CD4-positive, alpha-beta memory T cell (primary cell): ENCODE data around the gene FGGY. TPM values are rescaled to one million over a fixed set of nuclear protein-coding genes. Genes with fewer than 3 reads are reported as not detected.
"Not testable (repeated sequence)": the region's sequence is repeated elsewhere in the genome, so short reads cannot be mapped to it uniquely, and the experiment has no call there.

ENCODE experiments used
- CTCF ChIA-PET: fragments of 350-600 bp; sonication (Branson Sonifier 250); formaldehyde crosslinking; loops from one replicate; lab custom pipeline; 2021; ENCODE audit warnings: inconsistent platforms; ENCODE audit not compliant: partially characterized antibody; lab: Charles Lee
- POLR2A ChIA-PET: fragments of 350-600 bp; sonication (Branson Sonifier 250); formaldehyde crosslinking; loops from one replicate; lab custom pipeline; 2021; ENCODE audit not compliant: partially characterized antibody; lab: Charles Lee
- DNase-seq, 5 donors: peaks; one replicate each; pipeline versions ENCODE4 v3.0.0 to v3.0.0-alpha.2; 2020 to 2022; ENCODE audit warnings: mixed read lengths in 1 of 5
- H3K27ac ChIP-seq: one replicate; pipeline ENCODE4 v1.7.0; 2013; ENCODE audit warnings: low read depth, low read length
- H3K27me3 ChIP-seq: 2 replicates; pipeline ENCODE4 v1.7.0; 2013; ENCODE audit warnings: mild to moderate bottlenecking, low read length, moderate library complexity; ENCODE audit not compliant: insufficient read depth
- H3K36me3 ChIP-seq: 2 replicates; pipeline ENCODE4 v1.7.0; 2013; ENCODE audit warnings: mild to moderate bottlenecking, low read length, moderate library complexity; ENCODE audit not compliant: insufficient read depth
- H3K4me1 ChIP-seq: 2 replicates; pipeline ENCODE4 v1.7.0; 2013; ENCODE audit warnings: mild to moderate bottlenecking, low read length, moderate library complexity; ENCODE audit not compliant: insufficient read depth
- H3K4me3 ChIP-seq, 2 donors: one replicate each; pipeline ENCODE4 v1.7.0; 2013; ENCODE audit warnings: low read length in 2 of 2, mild to moderate bottlenecking in 1 of 2
- H3K9me3 ChIP-seq, 2 donors: one replicate each; pipeline ENCODE4 v1.7.0; 2013; ENCODE audit warnings: low read length in 2 of 2, control low read depth in 1 of 2; ENCODE audit not compliant: control insufficient read depth in 1 of 2
- H3K27ac Mint-ChIP-seq, 7 donors: one replicate each; pipeline ENCODE4 v1.8.0; 2020 to 2021; ENCODE audit warnings: mixed read lengths in 7 of 7, mild to moderate bottlenecking in 6 of 7, inconsistent platforms in 3 of 7, moderate library complexity in 3 of 7
- H3K27me3 Mint-ChIP-seq, 2 donors: one replicate each; pipeline ENCODE4 v1.8.0; 2020 to 2021; ENCODE audit warnings: mixed read lengths in 2 of 2
- H3K36me3 Mint-ChIP-seq, 2 donors: one replicate each; pipeline ENCODE4 v1.8.0; 2020 to 2021; ENCODE audit warnings: mixed read lengths in 2 of 2, inconsistent platforms in 1 of 2, mild to moderate bottlenecking in 1 of 2
- H3K4me1 Mint-ChIP-seq, 4 donors: one replicate each; pipeline ENCODE4 v1.8.0; 2020 to 2021; ENCODE audit warnings: mixed read lengths in 4 of 4, mild to moderate bottlenecking in 1 of 4
- H3K4me3 Mint-ChIP-seq, 8 donors: one replicate each; pipeline ENCODE4 v1.8.0; 2020 to 2021; ENCODE audit warnings: mixed read lengths in 8 of 8, mild to moderate bottlenecking in 7 of 8, moderate library complexity in 6 of 8, inconsistent platforms in 3 of 8
- H3K9me3 Mint-ChIP-seq, 8 donors: one replicate each; pipeline ENCODE4 v1.8.0; 2020 to 2021; ENCODE audit warnings: mixed read lengths in 8 of 8, mild to moderate bottlenecking in 5 of 8, inconsistent platforms in 3 of 8, moderate library complexity in 1 of 8
- intact Hi-C: fragments of 100-400 bp; cut with micrococcal nuclease; formaldehyde crosslinking; loops from one replicate; pipeline ENCODE4 v1.15.1; 2023
- polyA plus RNA-seq, 2 donors: library from polyadenylated mRNA; unstranded; fragments of 300-500 nt; fragmentation: Illumina TruSeq; gene quantifications; one replicate each; pipeline ENCODE4 v1.2.3, GENCODE V29; 2021
- total RNA-seq, 2 experiments: library from RNA; stranded (reverse); gene quantifications; one replicate each; pipeline ENCODE4 v1.2.3, GENCODE V29; 2021

Gene FGGY
- total and polyA plus RNA-seq, 4 experiments from 2014 or later, result 1.8 to 8.8 (median 3.6) TPM

GRCh38 chr1:59462942-59463341 lies 166.0 kb downstream of the FGGY start:
- H3K4me1 Mint-ChIP-seq, POLR2A ChIA-PET, H3K27ac Mint-ChIP-seq, H3K9me3 ChIP-seq, H3K4me3 ChIP-seq, H3K4me3 Mint-ChIP-seq, H3K27me3 ChIP-seq, H3K4me1 ChIP-seq, H3K27ac ChIP-seq, H3K36me3 ChIP-seq, H3K27me3 Mint-ChIP-seq, intact Hi-C loops, DNase-seq, CTCF ChIA-PET: not testable (repeated sequence)
- Mint-ChIP-seq H3K36me3 (peaks cover 2 to 13% of the 10 kb centered on the region in 2 donors), H3K9me3 (peaks cover 3 to 16% (median 11%) of the 10 kb centered on the region in 8 donors)

- not testable (repeated sequence) for DNase-seq, H3K36me3 Mint-ChIP-seq
Measured at GRCh38 chr1:59465478-59465877, 168.6 kb downstream of the FGGY start.

GRCh38 chr1:59468828-59469428 lies 172.0 kb downstream of the FGGY start:
- Histone ChIP-seq H3K27me3 (no peaks in the 10 kb centered on the region), H3K9me3 (no peaks in the 10 kb centered on the region), H3K27ac (no peak overlapping the region), H3K4me3 (no peak overlapping the region), H3K36me3 (no peaks in the 10 kb centered on the region), H3K4me1 (no peaks in the 10 kb centered on the region)
- CTCF ChIA-PET, result no interaction called here
- DNase-seq, result no peak
- no peak overlapping the region for H3K27ac Mint-ChIP-seq
- intact Hi-C loops, result no loop called here
- no peak overlapping the region for H3K4me3 Mint-ChIP-seq
- POLR2A ChIA-PET, result no interaction called here
- H3K36me3 Mint-ChIP-seq, result peaks cover 3 to 4% of the 10 kb centered on the region in 2 donors
- peaks cover 0 to 5% (median under 1%) of the 10 kb centered on the region in 4 donors for H3K4me1 Mint-ChIP-seq
- no peaks in the 10 kb centered on the region for H3K27me3 Mint-ChIP-seq
- H3K9me3 Mint-ChIP-seq, result peaks cover 0 to 12% (median 5%) of the 10 kb centered on the region in 8 donors

More at GRCh38 chr1:59465478-59465877, 168.6 kb downstream of the FGGY start:
- H3K27ac ChIP-seq, H3K4me3 Mint-ChIP-seq, intact Hi-C loops, CTCF ChIA-PET, H3K4me1 ChIP-seq, H3K27ac Mint-ChIP-seq, H3K27me3 ChIP-seq, POLR2A ChIA-PET, H3K4me1 Mint-ChIP-seq, H3K27me3 Mint-ChIP-seq, H3K36me3 ChIP-seq, H3K9me3 ChIP-seq, H3K4me3 ChIP-seq: not testable (repeated sequence)
- H3K9me3 Mint-ChIP-seq, result peaks cover 0 to 15% (median 6%) of the 10 kb centered on the region in 8 donors

- H3K36me3 ChIP-seq, H3K4me1 Mint-ChIP-seq, POLR2A ChIA-PET, H3K27me3 Mint-ChIP-seq, H3K4me1 ChIP-seq, H3K9me3 ChIP-seq, H3K4me3 ChIP-seq, H3K27ac Mint-ChIP-seq, CTCF ChIA-PET, H3K27me3 ChIP-seq, H3K27ac ChIP-seq, intact Hi-C loops, DNase-seq, H3K36me3 Mint-ChIP-seq, H3K4me3 Mint-ChIP-seq: not testable (repeated sequence)
- H3K9me3 Mint-ChIP-seq, result peaks cover 0 to 10% (median 5%) of the 10 kb centered on the region in 8 donors
Measured at GRCh38 chr1:59471991-59472570, 175.2 kb downstream of the FGGY start.

- H3K9me3 ChIP-seq, result no peaks in the 10 kb centered on the region
- Mint-ChIP-seq H3K4me3 (no peak overlapping the region), H3K4me1 (no peaks in the 10 kb centered on the region), H3K27me3 (no peaks in the 10 kb centered on the region), H3K9me3 (peaks cover 0 to 8% (median 4%) of the 10 kb centered on the region in 8 donors), H3K36me3 (peaks cover 3 to 4% of the 10 kb centered on the region in 2 donors), H3K27ac (no peak overlapping the region)
- H3K27ac ChIP-seq, result no peak overlapping the region
- no peak overlapping the region for H3K4me3 ChIP-seq
- DNase-seq, result no peak
- ChIA-PET POLR2A (no interaction called here), CTCF (no interaction called here)
- H3K36me3 ChIP-seq, result no peaks in the 10 kb centered on the region
- H3K4me1 ChIP-seq, result no peaks in the 10 kb centered on the region
- H3K27me3 ChIP-seq, result no peaks in the 10 kb centered on the region
- intact Hi-C loops, result no loop called here
Measured at GRCh38 chr1:59473831-59474230, 176.9 kb downstream of the FGGY start.

GRCh38 chr1:59474496-59474895 lies 177.6 kb downstream of the FGGY start:
- H3K9me3 ChIP-seq, result no peaks in the 10 kb centered on the region
- no peak overlapping the region for H3K4me3 Mint-ChIP-seq
- H3K27ac ChIP-seq, result no peak overlapping the region
- no peaks in the 10 kb centered on the region for H3K36me3 ChIP-seq
- no peak for DNase-seq
- CTCF ChIA-PET, result no interaction called here
- no peaks in the 10 kb centered on the region for H3K4me1 ChIP-seq
- intact Hi-C loops, result no loop called here
- peaks cover 3 to 4% of the 10 kb centered on the region in 2 donors for H3K36me3 Mint-ChIP-seq
- H3K9me3 Mint-ChIP-seq, result peaks cover 0 to 8% (median 2%) of the 10 kb centered on the region in 8 donors
- no peak overlapping the region for H3K27ac Mint-ChIP-seq
- POLR2A ChIA-PET, result no interaction called here
- H3K4me1 Mint-ChIP-seq, result no peaks in the 10 kb centered on the region
- H3K4me3 ChIP-seq, result no peak overlapping the region
- H3K27me3 ChIP-seq, result no peaks in the 10 kb centered on the region
- no peaks in the 10 kb centered on the region for H3K27me3 Mint-ChIP-seq

GRCh38 chr1:59475737-59476136 lies 178.8 kb downstream of the FGGY start:
- ChIA-PET POLR2A (no interaction called here), CTCF (no interaction called here)
- no peak overlapping the region for H3K4me3 ChIP-seq
- DNase-seq, result no peak
- H3K27me3 ChIP-seq, result no peaks in the 10 kb centered on the region
- Mint-ChIP-seq H3K9me3 (peaks cover 0 to 2% (median 0%) of the 10 kb centered on the region in 8 donors), H3K27ac (no peak overlapping the region), H3K36me3 (peaks cover 0 to 3% of the 10 kb centered on the region in 2 donors), H3K4me3 (no peak overlapping the region), H3K4me1 (no peaks in the 10 kb centered on the region), H3K27me3 (no peaks in the 10 kb centered on the region)
- intact Hi-C loops, result no loop called here
- no peaks in the 10 kb centered on the region for H3K36me3 ChIP-seq
- no peaks in the 10 kb centered on the region for H3K9me3 ChIP-seq
- no peak overlapping the region for H3K27ac ChIP-seq
- H3K4me1 ChIP-seq, result no peaks in the 10 kb centered on the region
